Measurements from ENCODE around the gene GRAP2. TPM values are rescaled to one million over a fixed set of nuclear protein-coding genes. Genes with fewer than 3 reads are reported as not detected.

The GRAP2 gene
- total and polyA plus RNA-seq, 2 donors (not counting 3 experiments of a cell fraction or from before 2014, with no cell fraction given): 0.04 TPM; not detected in 1

- no peaks in the 10 kb centered on the region for H4K20me1 ChIP-seq (replicated peaks; ENCODE audit: control insufficient read depth, extremely low read depth, insufficient read depth, low read length)
- no peak overlapping the region for H3K4me2 ChIP-seq (ENCODE audit: insufficient read depth, low read length)
- no TSS peak for BruUV-seq (replicated peaks)
- no peak for FAIRE-seq
- H3K79me2 ChIP-seq (ENCODE audit: control insufficient read depth, insufficient read depth, low read length): no peaks in the 10 kb centered on the region
- H3K4me1 ChIP-seq (ENCODE audit: control insufficient read depth, extremely low read depth, insufficient read depth, low read length): no peaks in the 10 kb centered on the region
- H3K9ac ChIP-seq (replicated peaks; ENCODE audit: extremely low read depth, insufficient read depth, low read length): no peak overlapping the region
- H3K36me3 ChIP-seq (ENCODE audit: control insufficient read depth in 2 of 2, extremely low read depth in 1 of 2, insufficient read depth in 2 of 2, low read length in 2 of 2): no peaks in the 10 kb centered on the region
- ChIA-PET CTCF (interaction anchor here (1.6 kb wide), 1 partner anchor 12 kb away, joined by 3 read pairs; no protein-coding TSS in a partner anchor), POLR2A (no interaction called here)
- no peak overlapping the region for H2AFZ ChIP-seq (ENCODE audit: low read depth, low read length)
- H3K9me3 ChIP-seq (replicated peaks; ENCODE audit: control insufficient read depth, insufficient read depth, low read length): no peaks in the 10 kb centered on the region
- intact Hi-C loops (cut with micrococcal nuclease) (no loop called here), dilution Hi-C loops (cut with MboI; ENCODE audit: extremely low pct_ligation_motif_present, low sequenced_read_pairs) (no loop called here)
- TF ChIP-seq GATA2 (IDR thresholded peaks at IDR 0.05; ENCODE audit: insufficient read depth, insufficient read length, low read depth, low read length): no peak
- no peak for TF ChIP-seq MAX (IDR thresholded peaks at IDR 0.05; ENCODE audit: insufficient read depth, insufficient read length)
- TF ChIP-seq CTCF (IDR thresholded peaks at IDR 0.05; ENCODE audit: extremely low read depth in 1 of 2, insufficient read depth in 1 of 2, low read depth in 1 of 2, low read length in 2 of 2): no peak
- no peak for TF ChIP-seq MYC (IDR thresholded peaks at IDR 0.05; ENCODE audit: low read depth, low read length)
- no peak for TF ChIP-seq EZH2 (IDR thresholded peaks at IDR 0.05; ENCODE audit: borderline replicate concordance, low read depth, low read length, severe bottlenecking)
- no peak for TF ChIP-seq POLR2A (IDR thresholded peaks at IDR 0.05; ENCODE audit: low read depth, low read length)
- TF ChIP-seq JUN (IDR thresholded peaks at IDR 0.05; ENCODE audit: borderline replicate concordance, insufficient read depth, insufficient read length, low read depth): no peak
- TF ChIP-seq FOS (IDR thresholded peaks at IDR 0.05; ENCODE audit: borderline replicate concordance, insufficient read depth, low read length): no peak
- TF ChIP-seq POLR2AphosphoS5 (IDR thresholded peaks at IDR 0.05; ENCODE audit: insufficient read depth, low read depth, low read length): no peak
- no peak for DNase-seq (ENCODE audit: low read depth, low spot score)
- H3K9me1 ChIP-seq (replicated peaks; ENCODE audit: control insufficient read depth, extremely low read depth, insufficient read depth, low read length): no peaks in the 10 kb centered on the region
- H3K27ac ChIP-seq (ENCODE audit: insufficient read depth, low read depth, low read length): no peak overlapping the region
- no peak overlapping the region for H3K4me3 ChIP-seq (replicated peaks in 1 of 3; ENCODE audit: insufficient read depth in 1 of 3, low read depth in 1 of 3, low read length in 3 of 3)
- peaks cover 0 to 4% of the 10 kb centered on the region in 2 experiments for H3K27me3 ChIP-seq (ENCODE audit: control insufficient read depth in 2 of 2, insufficient read depth in 2 of 2, low read length in 2 of 2)
Observed at GRCh38 chr22:39984746-39985145, 83.9 kb downstream of the GRAP2 start.

Data from endothelial cell of umbilical vein (primary cell).